Hypothalamus (tissue), 51 donors: ENCODE results near the gene IL19.

Experiments used
- DNase-seq, 51 donors: peaks; one replicate each; lab custom pipeline; 2025; lab: John Stamatoyannopoulos, UW

IL19 gene

GRCh38 chr1:206885341-206886060, 114.9 kb downstream of the IL19 start:
- DNase-seq = no peak

- DNase-seq = no peak
Observed at GRCh38 chr1:206886831-206887230, 116.3 kb downstream of the IL19 start.

GRCh38 chr1:206887701-206888100, 117.1 kb downstream of the IL19 start:
- DNase-seq = no peak

- DNase-seq = no peak
Observed at GRCh38 chr1:206890125-206891060, 119.8 kb downstream of the IL19 start.

GRCh38 chr1:206891412-206891811, 120.8 kb downstream of the IL19 start:
- no peak for DNase-seq
